GM18907 (cell line): ENCODE data around the gene C2orf81.

ENCODE experiments used
- ATAC-seq: cut with Tn5 transposase; IDR thresholded peaks from one replicate; pipeline ENCODE4 v1.9.1; 2021; ENCODE audit warnings: mild to moderate bottlenecking, moderate library complexity; ENCODE audit not compliant: unreplicated experiment

The C2orf81 gene

DNA sequence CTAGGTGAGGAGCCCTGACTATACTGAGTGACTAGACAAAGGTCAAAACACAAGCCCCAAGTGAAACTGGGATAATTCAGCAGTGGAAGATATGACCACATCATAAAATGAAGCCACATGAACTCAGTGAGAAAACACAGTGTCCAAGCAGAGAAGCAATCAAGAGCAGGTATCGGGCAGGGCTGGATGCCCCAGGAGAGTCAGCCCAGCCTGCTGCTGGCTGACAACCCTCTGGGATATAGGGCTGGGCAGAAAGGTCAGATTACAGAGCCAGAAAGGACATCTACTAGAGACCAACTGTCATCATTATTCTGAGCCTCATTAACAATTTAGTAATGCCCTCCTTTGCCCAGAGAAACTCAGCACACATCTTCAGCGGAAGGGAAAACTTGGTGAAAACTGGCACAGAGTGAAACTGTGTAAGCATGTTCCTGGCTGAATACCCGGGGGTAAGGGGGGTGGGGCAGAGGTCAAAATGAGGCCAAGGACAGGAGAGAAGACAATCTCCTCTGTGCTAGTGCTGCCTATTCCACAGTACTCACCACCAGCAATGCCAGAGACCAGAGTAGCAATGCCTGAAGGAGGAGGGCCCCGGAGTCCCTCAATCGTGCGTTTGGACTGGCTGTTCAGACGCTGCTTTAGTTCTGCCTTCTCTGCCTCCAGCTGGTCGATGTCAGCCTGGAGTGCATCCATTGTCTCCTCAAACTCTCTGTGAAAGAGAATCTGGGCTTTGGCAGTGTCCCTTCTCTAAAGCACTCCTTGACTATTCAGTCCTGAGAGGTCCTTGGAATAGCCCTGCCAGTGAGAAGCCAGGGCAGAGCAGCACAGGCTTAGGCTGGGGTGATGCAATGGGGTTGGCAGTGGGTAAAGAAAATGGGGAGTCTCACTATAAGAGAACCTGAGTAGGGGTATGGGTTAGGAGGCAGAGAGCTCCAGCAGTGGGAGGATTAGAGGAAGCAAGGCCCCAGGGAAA is 56.6 kb downstream of the C2orf81 start:
- no peak for ATAC-seq
